HG02763 (cell line): Measurements from ENCODE around the gene BIRC5.

Experiments used
- ATAC-seq: cut with Tn5 transposase; IDR thresholded peaks from one replicate; pipeline ENCODE4 v1.9.1; 2021; ENCODE audit warnings: mild to moderate bottlenecking, moderate library complexity; ENCODE audit not compliant: unreplicated experiment

Gene BIRC5

GRCh38 chr17:78183916-78184315 is 30.1 kb upstream of the BIRC5 start:
- ATAC-seq = no peak

- ATAC-seq = no peak
Observed at GRCh38 chr17:78184351-78184750, 29.7 kb upstream of the BIRC5 start.

- ATAC-seq = no peak
Observed at GRCh38 chr17:78184868-78185267, 29.2 kb upstream of the BIRC5 start.

GRCh38 chr17:78185981-78186691 is 27.9 kb upstream of the BIRC5 start:
- ATAC-seq = no peak

GRCh38 chr17:78186692-78187595 is 27.1 kb upstream of the BIRC5 start, which contains the start of the genes AFMID and TK1:
AFMID (plus strand) TSS chr17:78187362; CDS start chr17:78187371, 9 bp downstream.
TK1 (minus strand) TSS chr17:78187052; CDS start chr17:78186994, 58 bp downstream.
- peak; percentile 89 for ATAC-seq

- no peak for ATAC-seq
Observed at GRCh38 chr17:78196716-78197115, 17.3 kb upstream of the BIRC5 start.

- ATAC-seq = no peak
Observed at GRCh38 chr17:78197147-78197832, 16.8 kb upstream of the BIRC5 start.

- no peak for ATAC-seq
Observed at GRCh38 chr17:78200451-78200850, 13.6 kb upstream of the BIRC5 start.

GRCh38 chr17:78202666-78203065 is 11.4 kb upstream of the BIRC5 start:
- ATAC-seq = no peak

GRCh38 chr17:78204387-78205123 is 9.5 kb upstream of the BIRC5 start:
- ATAC-seq = no peak

- ATAC-seq = no peak
Observed at GRCh38 chr17:78205124-78205775, 8.8 kb upstream of the BIRC5 start.

GRCh38 chr17:78206298-78206697 is 7.8 kb upstream of the BIRC5 start:
- ATAC-seq = no peak

GRCh38 chr17:78208486-78208885 is 5.6 kb upstream of the BIRC5 start:
- no peak for ATAC-seq

GRCh38 chr17:78210111-78210510 is 3.9 kb upstream of the BIRC5 start:
- ATAC-seq = no peak

- ATAC-seq = no peak
Observed at GRCh38 chr17:78211032-78211431, 3.0 kb upstream of the BIRC5 start.

- no peak for ATAC-seq
Observed at GRCh38 chr17:78214706-78215061, 631 bp downstream of the BIRC5 start.

- no peak for ATAC-seq
Observed at GRCh38 chr17:78219396-78220150, 5.5 kb downstream of the BIRC5 start.

- no peak for ATAC-seq
Observed at GRCh38 chr17:78223061-78223460, 9.0 kb downstream of the BIRC5 start.

GRCh38 chr17:78223765-78224164 is 9.7 kb downstream of the BIRC5 start:
- ATAC-seq = no peak
